GM12875 (cell line): Measurements from ENCODE around the gene CANT1.

Experiments
- H3K4me3 ChIP-seq: one replicate; pipeline ENCODE4 v1.5.1; 2011; ENCODE audit warnings: low read depth, low read length, control low read depth
- TF ChIP-seq, protein P1 (sequence below): IDR thresholded peaks from 2 replicates; pipeline ENCODE4 v1.5.1; 2011; ENCODE audit warnings: low read depth, mild to moderate bottlenecking, control low read depth, inconsistent platforms, low read length, moderate library complexity, borderline replicate concordance; ENCODE audit not compliant: insufficient read depth

Gene CANT1

GRCh38 chr17:79000396-79001189 is 9.0 kb downstream of the CANT1 start:
- no peak overlapping the region for H3K4me3 ChIP-seq
- TF ChIP-seq, protein P1, sequence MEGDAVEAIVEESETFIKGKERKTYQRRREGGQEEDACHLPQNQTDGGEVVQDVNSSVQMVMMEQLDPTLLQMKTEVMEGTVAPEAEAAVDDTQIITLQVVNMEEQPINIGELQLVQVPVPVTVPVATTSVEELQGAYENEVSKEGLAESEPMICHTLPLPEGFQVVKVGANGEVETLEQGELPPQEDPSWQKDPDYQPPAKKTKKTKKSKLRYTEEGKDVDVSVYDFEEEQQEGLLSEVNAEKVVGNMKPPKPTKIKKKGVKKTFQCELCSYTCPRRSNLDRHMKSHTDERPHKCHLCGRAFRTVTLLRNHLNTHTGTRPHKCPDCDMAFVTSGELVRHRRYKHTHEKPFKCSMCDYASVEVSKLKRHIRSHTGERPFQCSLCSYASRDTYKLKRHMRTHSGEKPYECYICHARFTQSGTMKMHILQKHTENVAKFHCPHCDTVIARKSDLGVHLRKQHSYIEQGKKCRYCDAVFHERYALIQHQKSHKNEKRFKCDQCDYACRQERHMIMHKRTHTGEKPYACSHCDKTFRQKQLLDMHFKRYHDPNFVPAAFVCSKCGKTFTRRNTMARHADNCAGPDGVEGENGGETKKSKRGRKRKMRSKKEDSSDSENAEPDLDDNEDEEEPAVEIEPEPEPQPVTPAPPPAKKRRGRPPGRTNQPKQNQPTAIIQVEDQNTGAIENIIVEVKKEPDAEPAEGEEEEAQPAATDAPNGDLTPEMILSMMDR = no peak

DNA sequence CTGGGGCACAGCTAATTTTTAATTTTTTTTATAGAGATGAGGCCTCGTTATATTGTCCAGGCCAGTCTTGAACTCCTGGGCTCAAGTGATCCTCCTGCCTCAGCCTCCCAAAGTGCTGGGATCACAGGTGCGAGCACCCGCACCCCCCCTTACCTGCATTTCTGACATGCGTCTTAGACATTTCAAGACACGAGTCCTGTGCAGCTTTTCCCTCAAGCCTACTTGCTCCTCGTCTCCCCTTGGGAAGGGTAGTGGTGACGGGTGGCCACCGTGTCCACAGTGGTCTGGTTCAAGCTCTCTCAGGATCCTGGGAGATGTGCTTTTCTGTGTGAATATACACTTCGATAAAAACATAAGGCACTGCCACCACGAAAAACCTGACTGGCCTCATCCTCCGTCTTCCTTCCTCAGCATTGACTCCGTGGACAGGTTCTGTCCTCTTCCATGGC is 9.6 kb downstream of the CANT1 start:
- H3K4me3 ChIP-seq = no peak overlapping the region
- TF ChIP-seq, protein P1 = no peak

- H3K4me3 ChIP-seq = no peak overlapping the region
Measured at GRCh38 chr17:78999056-78999768, 10.4 kb downstream of the CANT1 start.

DNA sequence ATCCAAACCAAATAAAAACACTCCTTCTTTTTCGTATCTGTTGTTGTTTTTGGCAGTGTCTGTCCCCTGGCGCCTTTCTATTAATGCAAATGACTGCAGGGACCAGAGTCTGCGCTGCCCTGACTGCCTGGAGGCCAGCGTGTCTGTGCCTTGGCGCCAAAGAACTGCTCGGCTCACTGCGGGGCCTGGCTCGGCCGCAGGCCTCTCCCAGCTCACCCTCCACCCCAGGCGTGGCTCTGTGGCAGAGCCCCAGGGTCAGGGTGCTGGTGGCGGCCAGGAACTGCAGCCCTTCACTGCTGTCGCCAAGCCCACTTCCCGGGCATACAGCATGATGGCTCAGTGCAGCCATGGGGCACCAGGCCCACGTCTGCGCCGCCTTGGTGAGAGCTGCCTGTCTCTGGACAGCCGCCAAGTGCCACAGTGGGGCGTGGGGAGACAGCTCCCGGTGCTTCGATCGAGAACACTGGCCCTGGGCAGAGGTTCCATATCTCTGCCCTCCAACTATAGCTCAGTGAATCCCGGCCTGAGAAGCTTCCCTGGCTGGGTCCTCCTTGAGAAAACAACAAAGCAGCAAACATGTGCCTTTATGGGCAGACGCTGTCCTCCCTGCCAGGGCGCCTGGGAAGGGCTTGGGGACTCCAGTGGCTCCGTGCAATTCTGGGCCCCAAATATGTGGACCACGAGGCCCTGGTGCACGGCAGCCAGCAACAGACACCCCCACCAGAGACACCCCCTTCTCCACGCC is 11.1 kb downstream of the CANT1 start:
- H3K4me3 ChIP-seq = no peak overlapping the region
- TF ChIP-seq, protein P1 = no peak

More at GRCh38 chr17:78999056-78999768, 10.4 kb downstream of the CANT1 start:
- TF ChIP-seq, protein P1 = no peak

GRCh38 chr17:78997881-78998280 is 11.7 kb downstream of the CANT1 start:
- TF ChIP-seq, protein P1 = no peak
- H3K4me3 ChIP-seq = no peak overlapping the region

- TF ChIP-seq, protein P1 = no peak
- no peak overlapping the region for H3K4me3 ChIP-seq
Measured at GRCh38 chr17:78997231-78997741, 12.3 kb downstream of the CANT1 start.
